SK-N-SH treated with all-trans-retinoic acid at 6 μM for 48 hours (cell line): ENCODE data around the gene FZD7.

Experiments
- ATAC-seq: fragments of 200-7000 bp; cut with Tn5 transposase; 3 replicates; pipeline ENCODE4 v1.9.1; 2020; ENCODE audit warnings: mild to moderate bottlenecking, moderate library complexity
- ARNTL ChIP-seq: fragments of 450-650 bp; formaldehyde crosslinking; IDR thresholded peaks from 2 replicates; pipeline ENCODE4 v1.5.0; 2020; ENCODE audit warnings: low read depth, mild to moderate bottlenecking, moderate library complexity, borderline replicate concordance
- BACH2 ChIP-seq: fragments of 250-450 bp; sonication (Bioruptor Pico); IDR thresholded peaks from 2 replicates; pipeline ENCODE4 v1.9.0; 2021; ENCODE audit warnings: mild to moderate bottlenecking, borderline replicate concordance
- CREB5 ChIP-seq: fragments of 250-450 bp; sonication (Bioruptor Pico); IDR thresholded peaks from 2 replicates; pipeline ENCODE4 v1.5.1; 2020; ENCODE audit warnings: low read depth, mild to moderate bottlenecking, moderate library complexity
- CSDC2 ChIP-seq: fragments of 250-450 bp; sonication (Bioruptor Pico); IDR thresholded peaks from 2 replicates; pipeline ENCODE4 v1.5.0; 2020; ENCODE audit warnings: mild to moderate bottlenecking, moderate library complexity
- ESRRG ChIP-seq: fragments of 250-450 bp; sonication (Bioruptor Pico); IDR thresholded peaks from 2 replicates; pipeline ENCODE4 v1.6.1; 2021; ENCODE audit warnings: mild to moderate bottlenecking
- GLIS3 ChIP-seq: fragments of 250-450 bp; sonication (Bioruptor Pico); IDR thresholded peaks from 2 replicates; pipeline ENCODE4 v1.5.0; 2020; ENCODE audit warnings: mild to moderate bottlenecking, moderate library complexity
- OSR1 ChIP-seq: fragments of 250-450 bp; sonication (Bioruptor Pico); IDR thresholded peaks from 2 replicates; pipeline ENCODE4 v1.8.0; 2022; ENCODE audit warnings: moderate library complexity, mild to moderate bottlenecking, inconsistent platforms
- POU6F1 ChIP-seq: fragments of 250-450 bp; sonication (Bioruptor Pico); IDR thresholded peaks from 2 replicates; pipeline ENCODE4 v1.8.0; 2021; ENCODE audit warnings: low read depth, mild to moderate bottlenecking, moderate library complexity, borderline replicate concordance
- PPARA ChIP-seq: fragments of 250-450 bp; sonication (Bioruptor Pico); IDR thresholded peaks from 2 replicates; pipeline ENCODE4 v1.5.0; 2020; ENCODE audit warnings: mild to moderate bottlenecking, borderline replicate concordance
- RARB ChIP-seq: fragments of 250-450 bp; sonication (Bioruptor Pico); IDR thresholded peaks from 2 replicates; pipeline ENCODE4 v1.8.0; 2021; ENCODE audit warnings: mild to moderate bottlenecking, moderate library complexity
- SNAI2 ChIP-seq: fragments of 250-450 bp; sonication (Bioruptor Pico); IDR thresholded peaks from 2 replicates; pipeline ENCODE4 v1.5.0; 2020; ENCODE audit warnings: mild to moderate bottlenecking, moderate library complexity
- TCF4 ChIP-seq: fragments of 250-450 bp; sonication (Bioruptor Pico); IDR thresholded peaks from 2 replicates; pipeline ENCODE4 v1.8.0; 2021; ENCODE audit warnings: mild to moderate bottlenecking, moderate library complexity, borderline replicate concordance
- TOX ChIP-seq: fragments of 250-450 bp; sonication (Bioruptor Pico); IDR thresholded peaks from 2 replicates; pipeline ENCODE4 v1.8.0; 2021; ENCODE audit warnings: mild to moderate bottlenecking, moderate library complexity, borderline replicate concordance
- ZFP3 ChIP-seq: fragments of 250-450 bp; sonication (Bioruptor Pico); IDR thresholded peaks from 2 replicates; pipeline ENCODE4 v1.5.0; 2020; ENCODE audit warnings: mild to moderate bottlenecking, moderate library complexity
- ZFP30 ChIP-seq: fragments of 450-650 bp; formaldehyde crosslinking; IDR thresholded peaks from 2 replicates; pipeline ENCODE4 v1.5.0; 2022; ENCODE audit warnings: mild to moderate bottlenecking, moderate library complexity
- ZNF565 ChIP-seq: fragments of 450-650 bp; formaldehyde crosslinking; conservative IDR thresholded peaks from 2 replicates; pipeline ENCODE4 v1.5.0; 2020; ENCODE audit warnings: low read depth, mild to moderate bottlenecking, moderate library complexity
- ZNF70 ChIP-seq: fragments of 450-650 bp; formaldehyde crosslinking; IDR thresholded peaks from 2 replicates; pipeline ENCODE4 v1.5.0; 2020; ENCODE audit warnings: mild to moderate bottlenecking, moderate library complexity
- ZNF8 ChIP-seq: fragments of 450-650 bp; formaldehyde crosslinking; IDR thresholded peaks from 2 replicates; pipeline ENCODE4 v1.5.0; 2020; ENCODE audit warnings: mild to moderate bottlenecking, moderate library complexity
- TF ChIP-seq, protein P1 (sequence below): fragments of 250-450 bp; sonication (Bioruptor Pico); IDR thresholded peaks from 2 replicates; pipeline ENCODE4 v1.8.0; 2020; ENCODE audit warnings: mild to moderate bottlenecking, moderate library complexity, borderline replicate concordance
- TF ChIP-seq, protein P2 (sequence below): fragments of 250-450 bp; sonication (Bioruptor Pico); IDR thresholded peaks from 2 replicates; pipeline ENCODE4 v1.5.0; 2020; ENCODE audit warnings: mild to moderate bottlenecking, moderate library complexity

FZD7 gene

GRCh38 chr2:202023198-202023903 lies 10.3 kb upstream of the FZD7 start (continued):
- TF ChIP-seq, protein P1, sequence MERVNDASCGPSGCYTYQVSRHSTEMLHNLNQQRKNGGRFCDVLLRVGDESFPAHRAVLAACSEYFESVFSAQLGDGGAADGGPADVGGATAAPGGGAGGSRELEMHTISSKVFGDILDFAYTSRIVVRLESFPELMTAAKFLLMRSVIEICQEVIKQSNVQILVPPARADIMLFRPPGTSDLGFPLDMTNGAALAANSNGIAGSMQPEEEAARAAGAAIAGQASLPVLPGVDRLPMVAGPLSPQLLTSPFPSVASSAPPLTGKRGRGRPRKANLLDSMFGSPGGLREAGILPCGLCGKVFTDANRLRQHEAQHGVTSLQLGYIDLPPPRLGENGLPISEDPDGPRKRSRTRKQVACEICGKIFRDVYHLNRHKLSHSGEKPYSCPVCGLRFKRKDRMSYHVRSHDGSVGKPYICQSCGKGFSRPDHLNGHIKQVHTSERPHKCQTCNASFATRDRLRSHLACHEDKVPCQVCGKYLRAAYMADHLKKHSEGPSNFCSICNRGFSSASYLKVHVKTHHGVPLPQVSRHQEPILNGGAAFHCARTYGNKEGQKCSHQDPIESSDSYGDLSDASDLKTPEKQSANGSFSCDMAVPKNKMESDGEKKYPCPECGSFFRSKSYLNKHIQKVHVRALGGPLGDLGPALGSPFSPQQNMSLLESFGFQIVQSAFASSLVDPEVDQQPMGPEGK (CRISPR knock-in tag) = no peak
- TF ChIP-seq GLIS3 (CRISPR knock-in tag) = no peak

GRCh38 chr2:202023904-202024266 lies 9.8 kb upstream of the FZD7 start:
- ATAC-seq = no peak
- TF ChIP-seq ZNF8 (CRISPR knock-in tag) (no peak), ZFP30 (CRISPR knock-in tag) (no peak), TOX (CRISPR knock-in tag) (no peak), GLIS3 (CRISPR knock-in tag) (no peak), BACH2 (CRISPR knock-in tag) (no peak), ARNTL (CRISPR knock-in tag) (no peak), ZNF565 (CRISPR knock-in tag) (no peak), RARB (CRISPR knock-in tag) (no peak), PPARA (CRISPR knock-in tag) (no peak), TCF4 (no peak), OSR1 (CRISPR knock-in tag) (no peak), CREB5 (CRISPR knock-in tag) (no peak), POU6F1 (CRISPR knock-in tag) (no peak), CSDC2 (CRISPR knock-in tag) (no peak), SNAI2 (CRISPR knock-in tag) (no peak)
- TF ChIP-seq, protein P2, sequence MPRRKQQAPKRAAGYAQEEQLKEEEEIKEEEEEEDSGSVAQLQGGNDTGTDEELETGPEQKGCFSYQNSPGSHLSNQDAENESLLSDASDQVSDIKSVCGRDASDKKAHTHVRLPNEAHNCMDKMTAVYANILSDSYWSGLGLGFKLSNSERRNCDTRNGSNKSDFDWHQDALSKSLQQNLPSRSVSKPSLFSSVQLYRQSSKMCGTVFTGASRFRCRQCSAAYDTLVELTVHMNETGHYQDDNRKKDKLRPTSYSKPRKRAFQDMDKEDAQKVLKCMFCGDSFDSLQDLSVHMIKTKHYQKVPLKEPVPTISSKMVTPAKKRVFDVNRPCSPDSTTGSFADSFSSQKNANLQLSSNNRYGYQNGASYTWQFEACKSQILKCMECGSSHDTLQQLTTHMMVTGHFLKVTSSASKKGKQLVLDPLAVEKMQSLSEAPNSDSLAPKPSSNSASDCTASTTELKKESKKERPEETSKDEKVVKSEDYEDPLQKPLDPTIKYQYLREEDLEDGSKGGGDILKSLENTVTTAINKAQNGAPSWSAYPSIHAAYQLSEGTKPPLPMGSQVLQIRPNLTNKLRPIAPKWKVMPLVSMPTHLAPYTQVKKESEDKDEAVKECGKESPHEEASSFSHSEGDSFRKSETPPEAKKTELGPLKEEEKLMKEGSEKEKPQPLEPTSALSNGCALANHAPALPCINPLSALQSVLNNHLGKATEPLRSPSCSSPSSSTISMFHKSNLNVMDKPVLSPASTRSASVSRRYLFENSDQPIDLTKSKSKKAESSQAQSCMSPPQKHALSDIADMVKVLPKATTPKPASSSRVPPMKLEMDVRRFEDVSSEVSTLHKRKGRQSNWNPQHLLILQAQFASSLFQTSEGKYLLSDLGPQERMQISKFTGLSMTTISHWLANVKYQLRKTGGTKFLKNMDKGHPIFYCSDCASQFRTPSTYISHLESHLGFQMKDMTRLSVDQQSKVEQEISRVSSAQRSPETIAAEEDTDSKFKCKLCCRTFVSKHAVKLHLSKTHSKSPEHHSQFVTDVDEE (CRISPR knock-in tag) = no peak
- TF ChIP-seq, all 23 proteins: peak for 0

- ATAC-seq = no peak
- TF ChIP-seq ESRRG (CRISPR knock-in tag) (no peak), POU6F1 (CRISPR knock-in tag) (no peak), ZNF70 (no peak), RARB (CRISPR knock-in tag) (no peak), CSDC2 (CRISPR knock-in tag) (no peak), ZNF8 (CRISPR knock-in tag) (no peak), BACH2 (CRISPR knock-in tag) (no peak), CREB5 (CRISPR knock-in tag) (no peak), PPARA (CRISPR knock-in tag) (no peak), SNAI2 (CRISPR knock-in tag) (no peak), ZNF565 (CRISPR knock-in tag) (no peak), ZFP3 (CRISPR knock-in tag) (no peak)
Measured at GRCh38 chr2:202024871-202025270, 8.8 kb upstream of the FZD7 start.
